ENCODE measurements around the gene PLXNB3. TPM values are rescaled to one million over a fixed set of nuclear protein-coding genes. Genes with fewer than 3 reads are reported as not detected.

PLXNB3 gene
- total RNA-seq, 1 donor from 2014 or later: 11.2 TPM

GRCh38 chrX:153762626-153763173 lies 1.3 kb upstream of the PLXNB3 start:
- no peak for ATAC-seq

- no peak for ATAC-seq
These were observed 634 bp upstream of the PLXNB3 start for GRCh38 chrX:153763298-153763932.

DNA sequence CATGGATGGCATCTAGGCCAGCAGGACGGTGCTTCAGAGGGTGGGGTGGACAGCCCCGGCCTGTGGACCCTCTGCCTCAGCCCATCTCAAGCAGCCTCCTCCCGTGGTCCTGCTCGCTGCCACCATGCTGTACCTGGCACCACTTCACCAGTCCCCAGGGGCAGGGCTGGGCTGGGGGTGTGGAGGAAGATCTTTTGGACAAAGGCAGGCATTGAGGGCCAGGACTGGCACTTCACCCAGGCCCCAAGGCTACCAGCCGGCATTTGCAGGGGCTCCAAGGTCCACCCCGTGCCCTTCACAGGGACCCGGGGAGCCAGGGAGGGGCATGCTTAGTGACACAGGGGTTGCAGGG lies 713 bp downstream of the PLXNB3 start:
- ATAC-seq: no peak

DNA sequence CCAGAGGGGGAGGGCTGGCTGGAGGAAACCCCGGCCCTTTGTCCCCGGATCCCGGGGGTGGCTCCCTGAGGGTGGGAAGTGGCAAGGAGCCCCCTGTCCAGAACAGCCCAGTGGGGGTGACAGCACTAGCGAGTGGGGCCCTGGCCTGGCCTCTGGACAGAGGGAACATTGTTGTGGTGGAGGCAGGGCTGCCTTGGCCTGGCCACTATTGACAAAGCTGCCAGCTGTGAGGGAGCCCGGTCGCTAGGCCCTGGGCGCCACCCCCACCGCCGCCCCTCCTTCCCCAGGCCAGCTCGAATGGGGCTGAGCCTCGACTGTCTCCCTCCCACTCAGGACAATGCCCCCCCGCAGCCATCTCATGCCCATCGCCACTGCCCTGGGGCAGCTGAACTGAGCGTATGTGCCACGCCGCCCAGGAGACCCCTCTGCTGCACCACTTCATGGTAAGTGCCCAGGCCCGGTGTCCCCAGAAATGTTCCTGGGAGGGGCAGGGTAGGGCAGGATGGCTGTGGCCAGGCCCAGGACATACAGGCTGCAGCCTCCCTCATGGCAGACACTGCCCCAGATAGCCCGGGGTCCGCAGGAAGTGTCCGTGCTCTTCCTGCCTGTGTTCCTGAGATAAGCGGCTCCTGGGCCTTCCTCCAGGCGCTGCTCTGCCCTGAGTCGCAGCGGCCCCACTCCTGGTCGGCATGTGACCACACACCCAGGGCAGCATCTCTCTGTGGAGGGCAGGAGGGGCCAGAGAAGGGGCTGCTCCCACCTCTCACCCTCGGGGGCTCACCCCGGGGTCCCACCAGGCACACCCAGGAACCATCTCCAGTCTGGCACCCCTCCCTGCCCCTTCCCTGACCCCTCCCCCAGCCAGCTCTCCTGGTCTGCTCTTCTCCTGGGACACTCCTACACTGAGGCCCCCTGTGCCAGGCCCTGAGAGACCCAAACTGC lies 1.4 kb downstream of the PLXNB3 start:
- ATAC-seq: no peak

GRCh38 chrX:153766098-153766817 lies 2.2 kb downstream of the PLXNB3 start:
- peak; percentile 26 for ATAC-seq

DNA sequence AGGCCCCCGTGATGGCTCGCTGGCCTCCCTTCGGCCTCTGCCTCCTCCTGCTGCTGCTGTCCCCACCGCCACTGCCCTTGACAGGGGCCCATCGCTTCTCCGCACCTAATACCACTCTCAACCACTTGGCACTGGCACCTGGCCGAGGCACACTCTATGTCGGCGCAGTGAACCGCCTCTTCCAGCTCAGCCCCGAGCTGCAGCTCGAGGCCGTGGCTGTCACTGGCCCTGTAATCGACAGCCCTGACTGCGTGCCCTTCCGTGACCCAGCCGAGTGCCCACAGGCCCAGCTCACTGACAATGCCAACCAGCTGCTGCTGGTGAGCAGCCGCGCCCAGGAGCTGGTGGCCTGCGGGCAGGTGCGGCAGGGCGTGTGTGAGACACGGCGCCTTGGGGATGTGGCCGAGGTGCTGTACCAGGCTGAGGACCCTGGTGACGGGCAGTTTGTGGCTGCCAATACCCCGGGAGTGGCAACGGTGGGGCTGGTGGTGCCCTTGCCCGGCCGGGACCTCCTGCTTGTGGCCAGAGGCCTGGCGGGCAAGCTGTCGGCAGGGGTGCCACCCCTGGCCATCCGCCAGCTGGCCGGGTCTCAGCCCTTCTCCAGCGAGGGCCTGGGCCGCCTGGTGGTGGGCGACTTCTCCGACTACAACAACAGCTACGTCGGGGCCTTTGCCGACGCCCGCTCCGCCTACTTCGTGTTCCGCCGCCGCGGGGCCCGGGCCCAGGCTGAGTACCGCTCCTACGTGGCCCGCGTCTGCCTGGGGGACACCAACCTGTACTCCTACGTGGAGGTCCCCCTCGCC lies 3.0 kb downstream of the PLXNB3 start:
- ATAC-seq: peak; percentile 3

DNA sequence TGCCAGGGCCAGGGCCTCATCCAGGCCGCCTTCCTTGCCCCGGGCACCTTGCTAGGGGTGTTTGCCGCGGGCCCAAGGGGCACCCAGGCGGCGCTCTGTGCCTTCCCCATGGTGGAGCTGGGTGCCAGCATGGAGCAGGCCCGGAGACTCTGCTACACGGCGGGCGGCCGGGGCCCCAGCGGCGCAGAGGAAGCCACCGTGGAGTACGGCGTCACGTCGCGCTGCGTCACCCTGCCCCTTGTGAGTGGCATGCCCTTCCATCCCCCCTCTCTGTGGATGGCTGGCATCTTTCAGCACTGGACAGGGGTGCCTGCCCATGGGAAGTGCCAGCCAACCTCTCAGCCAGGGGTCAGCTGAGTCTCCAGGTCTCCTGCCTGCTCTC lies 3.6 kb downstream of the PLXNB3 start:
- ATAC-seq: no peak

DNA sequence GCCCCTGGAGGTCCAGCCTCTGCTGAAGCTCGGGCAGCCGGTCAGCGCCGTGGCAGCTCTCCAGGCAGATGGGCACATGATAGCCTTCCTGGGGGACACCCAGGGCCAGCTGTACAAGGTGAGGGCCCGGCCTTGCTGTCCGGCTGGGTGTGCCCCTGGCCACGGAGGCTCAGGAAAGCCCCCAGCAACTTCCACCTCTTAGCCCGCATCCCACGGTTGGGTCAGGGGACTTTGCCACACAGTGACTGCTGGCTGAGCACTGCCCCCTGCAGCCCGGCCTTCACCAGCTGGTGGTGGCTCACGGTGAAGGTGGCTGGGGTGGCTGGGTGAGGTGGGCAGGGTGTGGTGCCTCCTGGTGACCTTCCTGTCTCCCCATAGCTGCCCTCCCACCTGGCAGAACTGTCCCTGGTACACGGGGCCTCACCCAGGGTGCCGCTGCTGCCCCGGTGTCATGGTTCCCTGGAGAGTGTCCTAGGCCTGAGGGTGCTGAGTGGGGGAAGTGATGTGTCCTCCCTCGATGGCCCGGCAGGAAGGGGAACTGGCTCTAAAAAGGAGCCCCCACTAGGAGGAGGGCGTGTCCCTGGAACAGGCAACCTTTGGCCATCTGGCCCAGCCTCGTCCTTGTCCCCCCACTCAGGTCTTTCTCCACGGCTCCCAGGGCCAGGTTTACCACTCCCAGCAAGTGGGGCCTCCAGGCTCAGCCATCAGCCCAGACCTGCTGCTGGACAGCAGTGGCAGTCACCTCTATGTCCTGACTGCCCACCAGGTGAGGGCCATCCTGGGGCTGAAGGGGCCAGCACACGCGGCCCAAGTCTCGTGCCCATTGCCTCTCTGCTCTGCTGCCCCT lies 4.5 kb downstream of the PLXNB3 start:
- ATAC-seq: no peak

GRCh38 chrX:153769158-153769864 lies 5.3 kb downstream of the PLXNB3 start:
- no peak for ATAC-seq

GRCh38 chrX:153769865-153770600 lies 6.0 kb downstream of the PLXNB3 start:
- no peak for ATAC-seq

GRCh38 chrX:153770601-153771414 lies 6.8 kb downstream of the PLXNB3 start:
- ATAC-seq: no peak

- ATAC-seq: no peak
These were observed 7.6 kb downstream of the PLXNB3 start for GRCh38 chrX:153771415-153772315.

DNA sequence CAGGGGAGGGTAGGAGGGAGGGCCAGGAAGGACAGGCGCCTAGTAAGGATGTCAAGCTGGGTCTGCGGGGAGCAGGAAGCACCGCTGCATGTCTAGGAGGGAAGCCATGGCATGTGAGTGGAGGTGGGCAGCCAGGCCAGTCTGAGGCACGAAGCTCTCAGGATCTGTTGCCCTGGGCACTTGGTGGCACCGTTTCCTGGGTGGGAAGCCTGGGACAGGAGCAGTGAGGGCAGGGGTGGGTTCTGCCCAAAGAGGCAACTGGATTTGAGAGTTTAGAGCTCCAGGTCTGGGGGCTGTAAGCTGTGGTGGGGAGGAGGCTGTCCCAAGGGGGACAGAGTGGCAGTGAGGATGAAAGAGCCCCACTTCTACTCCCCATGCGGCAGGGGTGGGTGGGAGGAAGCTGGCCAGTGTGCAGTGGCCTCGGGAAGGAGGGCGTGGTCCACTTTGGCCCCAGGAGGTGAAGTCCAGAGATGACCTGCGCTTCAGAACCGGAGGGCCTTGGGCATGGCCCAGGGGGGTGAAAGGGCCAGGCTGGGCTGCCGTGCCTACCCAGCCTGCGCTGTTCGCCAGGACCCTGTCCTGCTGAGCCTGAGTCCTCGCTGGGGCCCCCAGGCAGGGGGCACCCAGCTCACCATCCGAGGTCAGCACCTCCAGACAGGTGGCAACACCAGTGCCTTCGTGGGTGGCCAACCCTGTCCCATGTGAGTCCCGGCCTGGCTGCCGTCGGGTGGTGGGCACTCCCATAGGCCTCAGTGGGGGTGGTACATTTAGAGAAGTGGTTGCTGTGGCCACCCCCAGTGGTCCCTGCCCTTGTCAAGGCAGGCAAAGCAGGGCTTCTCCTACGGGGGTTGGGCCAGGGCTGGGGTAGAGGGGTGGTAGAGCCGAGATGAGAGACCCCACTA lies 8.5 kb downstream of the PLXNB3 start:
- no peak for ATAC-seq

GRCh38 chrX:153773218-153773611 lies 9.2 kb downstream of the PLXNB3 start:
- ATAC-seq: no peak

- no peak for ATAC-seq
These were observed 9.9 kb downstream of the PLXNB3 start for GRCh38 chrX:153773741-153774575.
